HCT116 (cell line): ENCODE data around the gene SIN3A. TPM values are rescaled to one million over a fixed set of nuclear protein-coding genes. Genes with fewer than 3 reads are reported as not detected.
A peak's percentile ranks its signal among the peaks of the same experiment; 100 is the strongest.

ENCODE experiments used
- ATAC-seq: fragments of 200-7000 bp; cut with Tn5 transposase; 2 replicates; pipeline ENCODE4 v1.9.1; 2020; ENCODE audit warnings: mild to moderate bottlenecking, moderate library complexity
- BruUV-seq: library from RNA; stranded (reverse); fragments of 400-500 nt; replicated peaks from 2 replicates; lab custom pipeline; 2021; lab: Mats Ljungman, UMichigan
- CTCF ChIA-PET: fragments of 300-600 bp; sonication (Branson Sonifier 250); formaldehyde crosslinking; loops from one replicate; lab custom pipeline; 2021; ENCODE audit warnings: antibody characterized with exemption; lab: Charles Lee
- POLR2A ChIA-PET: fragments of 300-600, 350-600 bp; sonication (Branson Sonifier 250); formaldehyde crosslinking; loops from one replicate; lab custom pipeline; 2021; ENCODE audit warnings: antibody characterized with exemption; lab: Charles Lee
- RAD21 ChIA-PET, 2 experiments: fragments of 300-600 bp; sonication (Branson Sonifier 250); formaldehyde crosslinking; loops; one replicate each; lab custom pipeline; 2023; ENCODE audit warnings: low total read pairs in 2 of 2; ENCODE audit not compliant: uncharacterized antibody in 2 of 2, unreplicated experiment in 2 of 2, low non-redundant PET in 1 of 2; lab: Charles Lee
- DNase-seq: peaks from one replicate; pipeline ENCODE4 v3.0.0-alpha.2; 2010; ENCODE audit warnings: low read depth, low spot score
- H2AFZ ChIP-seq: fragments of 200-600 bp; shearing (Covaris generic), sonication (generic); 2 replicates; pipeline ENCODE4 v1.6.1; 2017; ENCODE audit warnings: low read depth, mixed run types, mixed read lengths, antibody characterized with exemption, low read length; ENCODE audit not compliant: poor library complexity, severe bottlenecking
- H3K27ac ChIP-seq: 2 replicates; pipeline ENCODE4 v1.5.1; 2012; ENCODE audit warnings: low read depth, low read length
- H3K27me3 ChIP-seq: fragments of 200-600 bp; sonication (generic); 2 replicates; pipeline ENCODE4 v1.6.1; 2016; ENCODE audit warnings: mixed run types, low read length, mixed read lengths; ENCODE audit not compliant: insufficient read depth
- H3K36me3 ChIP-seq, 2 experiments: fragments of 200-500 bp in 1 of 2; fragments of 200-600 bp in 1 of 2; sonication (Bioruptor generic) in 1 of 2; sonication (generic) in 1 of 2; 2 replicates each; pipeline versions ENCODE4 v1.5.1 to v1.6.1; 2014 to 2016; ENCODE audit warnings: low read length in 2 of 2, inconsistent platforms in 1 of 2, mixed read lengths in 1 of 2, mixed run types in 1 of 2; ENCODE audit not compliant: insufficient read depth in 2 of 2, control insufficient read depth in 1 of 2
- H3K4me1 ChIP-seq, 2 experiments: fragments of 200-600 bp in 1 of 2; sonication (generic) in 1 of 2; 2 replicates each; pipeline versions ENCODE4 v1.5.1 to v1.6.1; 2012 to 2017; ENCODE audit warnings: low read length in 2 of 2, inconsistent platforms in 1 of 2, mild to moderate bottlenecking in 1 of 2, mixed read lengths in 1 of 2, mixed run types in 1 of 2, moderate library complexity in 1 of 2; ENCODE audit not compliant: insufficient read depth in 2 of 2, control insufficient read depth in 1 of 2
- H3K4me2 ChIP-seq: fragments of 200-600 bp; sonication (generic); 2 replicates; pipeline ENCODE4 v1.6.1; 2017; ENCODE audit warnings: mixed run types, low read length, mixed read lengths
- H3K4me3 ChIP-seq, 2 experiments: fragments of 200-600 bp in 1 of 2; sonication (generic) in 1 of 2; replicated peaks in 1 of 2; 2 replicates each; pipeline ENCODE4 v1.5.1; 2011 to 2016; ENCODE audit warnings: low read length in 2 of 2, control low read depth in 1 of 2, low read depth in 1 of 2, mild to moderate bottlenecking in 1 of 2, mixed read lengths in 1 of 2, mixed run types in 1 of 2
- H3K79me2 ChIP-seq: fragments of 200-600 bp; sonication (generic); 2 replicates; pipeline ENCODE4 v1.6.1; 2017; ENCODE audit warnings: mild to moderate bottlenecking, mixed run types, low read length, moderate library complexity, mixed read lengths; ENCODE audit not compliant: insufficient read depth
- H3K9ac ChIP-seq: fragments of 200-600 bp; sonication (generic); 2 replicates; pipeline ENCODE4 v1.6.1; 2016; ENCODE audit warnings: low read length, mixed read lengths
- H3K9me2 ChIP-seq: fragments of 200-600 bp; sonication (generic), shearing (Covaris generic); 2 replicates; pipeline ENCODE4 v1.6.1; 2017; ENCODE audit warnings: mixed run types, mild to moderate bottlenecking, moderate library complexity; ENCODE audit not compliant: insufficient read depth
- H3K9me3 ChIP-seq, 2 experiments: fragments of 200-500 bp in 1 of 2; fragments of 200-600 bp in 1 of 2; sonication (Bioruptor generic) in 1 of 2; sonication (generic) in 1 of 2; 2 replicates each; pipeline ENCODE4 v1.6.1; 2014 to 2017; ENCODE audit warnings: low read length in 2 of 2, mixed read lengths in 2 of 2, inconsistent platforms in 1 of 2, low read depth in 1 of 2, mild to moderate bottlenecking in 1 of 2, mixed run types in 1 of 2, moderate library complexity in 1 of 2; ENCODE audit not compliant: control insufficient read depth in 1 of 2, insufficient read depth in 1 of 2
- H4K20me1 ChIP-seq: fragments of 200-600 bp; sonication (generic), shearing (Covaris generic); 2 replicates; pipeline ENCODE4 v1.6.1; 2017; ENCODE audit warnings: mixed run types, mild to moderate bottlenecking, moderate library complexity; ENCODE audit not compliant: insufficient read depth
- CTCF ChIP-seq, 3 experiments: fragments of 200-600 bp in 1 of 3; sonication (generic) in 1 of 3; IDR thresholded peaks in 2 of 3; conservative IDR thresholded peaks in 1 of 3; 2 replicates each; pipeline ENCODE4 v1.5.1; 2012 to 2017; ENCODE audit warnings: low read depth in 2 of 3, low read length in 2 of 3, antibody characterized with exemption in 1 of 3, borderline replicate concordance in 1 of 3, control low read depth in 1 of 3, mild to moderate bottlenecking in 1 of 3, mixed read lengths in 1 of 3, mixed run types in 1 of 3, moderate library complexity in 1 of 3; ENCODE audit not compliant: insufficient read depth in 1 of 3
- EGR1 ChIP-seq: IDR thresholded peaks from 2 replicates; pipeline ENCODE4 v1.6.1; 2012; ENCODE audit warnings: low read depth
- ELF1 ChIP-seq: IDR thresholded peaks from 2 replicates; pipeline ENCODE4 v1.6.1; 2012; ENCODE audit warnings: low read depth, borderline replicate concordance
- FOSL1 ChIP-seq: IDR thresholded peaks from 2 replicates; pipeline ENCODE4 v1.6.1; 2012; ENCODE audit warnings: low read depth
- JUND ChIP-seq: IDR thresholded peaks from 2 replicates; pipeline ENCODE4 v1.6.1; 2012
- MAX ChIP-seq: IDR thresholded peaks from 2 replicates; pipeline ENCODE4 v1.6.1; 2012
- POLR2AphosphoS5 ChIP-seq: IDR thresholded peaks from 2 replicates; pipeline ENCODE4 v1.6.1; 2011; ENCODE audit warnings: mild to moderate bottlenecking, low read depth, low read length, moderate library complexity
- SIN3A ChIP-seq: IDR thresholded peaks from 2 replicates; pipeline ENCODE4 v1.6.1; 2012; ENCODE audit warnings: low read depth
- SP1 ChIP-seq: IDR thresholded peaks from 2 replicates; pipeline ENCODE4 v1.6.1; 2012; ENCODE audit warnings: low read depth
- SRF ChIP-seq: IDR thresholded peaks from 2 replicates; pipeline ENCODE4 v1.6.1; 2012; ENCODE audit warnings: low read depth
- TCF7L2 ChIP-seq: IDR thresholded peaks from 2 replicates; pipeline ENCODE4 v1.7.0; 2011; ENCODE audit warnings: borderline replicate concordance, inconsistent platforms; ENCODE audit not compliant: insufficient read depth, insufficient read length; ENCODE audit errors: extremely low read depth
- YY1 ChIP-seq: IDR thresholded peaks from 2 replicates; pipeline ENCODE4 v1.6.1; 2011; ENCODE audit warnings: low read length, low read depth, moderate library complexity, mild to moderate bottlenecking; ENCODE audit not compliant: insufficient replicate concordance; ENCODE audit errors: extremely low read depth
- ZFX ChIP-seq: fragments of 450-650 bp; IDR thresholded peaks from 2 replicates; pipeline ENCODE4 v1.6.1; 2017
- intact Hi-C: fragments of 100-400 bp; cut with micrococcal nuclease; formaldehyde crosslinking; loops from 2 replicates; pipeline ENCODE4 v1.10.0; 2022
- total RNA-seq: library from RNA; stranded (reverse); gene quantifications from one replicate; pipeline ENCODE4 v1.2.1, GENCODE V29; 2021; ENCODE audit not compliant: unreplicated experiment

The SIN3A gene
- total RNA-seq, 1 experiment from 2014 or later = 70.1 TPM

- H3K4me1 ChIP-seq = peaks cover 6 to 15% of the 10 kb centered on the region in 2 experiments; a peak in 3 of 4 replicates
- peak overlapping the region; percentile 78 to 87 for H3K4me3 ChIP-seq
- H3K36me3 ChIP-seq = no peaks in the 10 kb centered on the region
- no peak for DNase-seq
- ChIA-PET RAD21 (no interaction called here), CTCF (no interaction called here), POLR2A (no interaction called here)
- no peaks in the 10 kb centered on the region for H3K79me2 ChIP-seq
- H4K20me1 ChIP-seq = no peaks in the 10 kb centered on the region
- H2AFZ ChIP-seq = no peak overlapping the region
- H3K27me3 ChIP-seq = no peaks in the 10 kb centered on the region
- H3K9me3 ChIP-seq = no peaks in the 10 kb centered on the region
- peak overlapping the region; percentile 81 for H3K9ac ChIP-seq
- no peaks in the 10 kb centered on the region for H3K9me2 ChIP-seq
- TF ChIP-seq POLR2AphosphoS5 = 0 out of 2 replicates have a peak, but pooled peaks have one; percentile 6
- no peak for TF ChIP-seq CTCF (IDR thresholded peaks at IDR 0.05 in 2 of 3, conservative IDR thresholded peaks at IDR 0.05 in 1 of 3; ENCODE audit: borderline replicate concordance in 1 of 3, insufficient read depth in 1 of 3, low read depth in 2 of 3, low read length in 2 of 3)
- TF ChIP-seq YY1 = no peak
- H3K4me2 ChIP-seq = peak overlapping the region; percentile 93
- ATAC-seq = peak; percentile 1; the same call in 1 of the 2 replicates
- peak overlapping the region; percentile 85; the same call in 1 of the 2 replicates for H3K27ac ChIP-seq
- intact Hi-C loops = no loop called here
- no TSS peak for BruUV-seq
Measured at GRCh38 chr15:75348562-75349350, 102.7 kb downstream of the SIN3A start.

GRCh38 chr15:75348034-75348561 lies 103.4 kb downstream of the SIN3A start:
- Histone ChIP-seq H3K9me2 (no peaks in the 10 kb centered on the region), H3K9ac (peak overlapping the region; percentile 81), H3K4me3 (peak overlapping the region; percentile 78 to 87), H3K79me2 (no peaks in the 10 kb centered on the region), H3K27me3 (no peaks in the 10 kb centered on the region), H3K4me2 (peak overlapping the region; percentile 93), H3K27ac (peak overlapping the region; percentile 85), H3K9me3 (no peaks in the 10 kb centered on the region), H4K20me1 (no peaks in the 10 kb centered on the region), H3K4me1 (peaks cover 6 to 15% of the 10 kb centered on the region in 2 experiments; a peak in 3 of 4 replicates), H2AFZ (no peak overlapping the region), H3K36me3 (no peaks in the 10 kb centered on the region)
- ChIA-PET RAD21 (interaction anchor here in 1 of 2 experiments (0.6 kb wide), 1 partner anchor 300 kb away, joined by 6 read pairs; the partner anchor contains the start of gene SNX33), CTCF (no interaction called here), POLR2A (no interaction called here)
- intact Hi-C loops = no loop called here
- BruUV-seq = no TSS peak
- ATAC-seq = peak; percentile 1; the same call in 1 of the 2 replicates
- no peak for DNase-seq
- TF ChIP-seq TCF7L2 (no peak), EGR1 (no peak), SIN3A (no peak), ELF1 (no peak), ZFX (no peak), SP1 (no peak), SRF (no peak), JUND (no peak), FOSL1 (no peak), MAX (no peak)
